Measurements from ENCODE around the gene KCNG4.

The KCNG4 gene

DNA sequence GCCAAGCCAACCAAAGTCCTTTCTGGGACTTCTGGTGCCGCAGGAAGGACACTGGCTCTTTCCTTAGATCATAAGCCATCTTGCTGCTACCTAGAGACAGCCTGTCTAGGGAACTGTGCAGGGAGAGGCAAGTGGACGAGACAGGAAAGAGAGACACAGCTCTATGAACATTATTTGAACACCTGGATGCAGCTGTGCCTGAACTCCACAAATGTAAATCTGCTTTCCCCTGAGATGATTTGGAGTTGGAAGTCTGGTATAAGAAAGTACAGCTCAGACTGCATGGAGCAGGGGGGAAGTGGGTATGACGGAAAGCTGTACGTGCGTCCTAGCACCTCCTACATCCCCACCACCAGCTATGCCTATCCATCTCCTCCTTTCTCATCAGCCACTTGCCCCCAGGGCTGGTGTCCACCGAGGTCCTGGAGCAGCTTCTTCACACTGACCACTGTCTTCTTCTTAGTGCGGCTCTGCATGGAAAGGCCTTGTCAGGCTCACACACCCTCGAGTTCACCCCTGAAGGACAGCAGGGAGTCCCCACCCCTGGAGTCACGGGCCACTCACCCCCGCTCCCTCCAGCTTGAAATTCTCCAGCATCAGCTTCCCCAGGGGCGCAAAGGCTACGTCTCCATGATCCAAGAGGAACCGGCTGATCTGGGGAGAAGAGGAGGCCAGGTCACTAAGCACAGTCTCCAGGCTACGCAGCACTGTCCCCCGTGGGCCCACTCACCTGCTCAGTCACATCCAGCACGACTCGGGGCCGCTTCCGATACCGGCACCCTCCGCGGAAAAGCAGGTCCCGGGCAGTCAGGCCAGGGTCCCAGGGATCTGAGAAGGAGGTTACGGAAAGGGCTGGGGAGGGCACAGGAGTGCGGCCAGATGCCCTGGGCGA lies 56.9 kb downstream of the KCNG4 start:
- DNase-seq = no peak

DNA sequence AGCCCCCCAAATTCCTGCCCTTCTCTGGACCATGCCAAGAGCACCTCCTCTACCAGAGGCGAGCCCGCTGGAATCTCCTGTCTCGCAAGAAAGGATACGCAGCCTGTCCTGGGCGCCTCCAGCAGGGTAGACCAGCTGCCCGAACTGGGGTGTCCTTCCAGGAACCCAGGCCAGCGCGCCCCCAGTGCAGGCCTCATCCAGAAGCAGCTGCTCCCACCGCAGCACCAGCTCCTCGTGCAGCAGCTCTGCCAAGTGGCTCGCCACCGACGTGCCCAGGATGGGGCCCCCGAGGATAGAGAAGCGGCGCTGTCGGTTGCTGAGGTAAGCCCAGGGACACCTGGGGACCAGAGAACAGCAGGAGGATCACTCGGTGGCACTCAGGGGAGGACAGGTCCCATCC lies 57.7 kb downstream of the KCNG4 start:
- no peak for DNase-seq

- no peak for DNase-seq
Measured at GRCh38 chr16:84181144-84181915, 58.5 kb downstream of the KCNG4 start.

DNA sequence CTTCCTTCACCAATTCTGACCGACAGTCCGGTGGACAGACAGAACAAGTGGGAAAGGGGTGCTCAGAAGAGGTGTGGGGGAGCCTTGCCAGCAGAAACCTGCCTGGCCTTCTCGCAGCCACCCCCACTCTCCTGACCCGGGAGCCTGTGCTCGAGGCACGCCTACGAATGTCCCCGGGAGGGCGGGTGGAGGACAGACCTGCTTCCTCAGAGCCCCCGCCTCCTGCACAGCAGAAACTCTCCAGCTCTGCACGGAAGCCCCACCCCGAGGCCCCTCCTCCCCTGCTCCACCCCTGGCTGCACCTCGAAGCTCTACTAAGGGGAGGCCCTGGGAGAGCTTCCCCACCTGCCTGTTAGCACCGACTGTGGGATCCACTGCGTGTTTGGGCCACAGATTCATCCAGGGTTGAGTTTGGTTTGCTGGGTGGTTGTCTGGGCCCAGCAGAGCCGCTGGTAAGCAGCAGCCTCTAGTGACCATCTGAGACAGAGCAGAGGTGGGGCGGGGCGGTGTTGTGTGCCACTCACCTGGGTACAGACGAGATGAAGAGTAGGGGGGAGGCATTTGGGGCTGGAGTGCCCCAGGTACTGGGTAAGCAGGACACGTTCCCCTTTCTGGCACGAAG lies 59.2 kb downstream of the KCNG4 start:
- DNase-seq = no peak

DNA sequence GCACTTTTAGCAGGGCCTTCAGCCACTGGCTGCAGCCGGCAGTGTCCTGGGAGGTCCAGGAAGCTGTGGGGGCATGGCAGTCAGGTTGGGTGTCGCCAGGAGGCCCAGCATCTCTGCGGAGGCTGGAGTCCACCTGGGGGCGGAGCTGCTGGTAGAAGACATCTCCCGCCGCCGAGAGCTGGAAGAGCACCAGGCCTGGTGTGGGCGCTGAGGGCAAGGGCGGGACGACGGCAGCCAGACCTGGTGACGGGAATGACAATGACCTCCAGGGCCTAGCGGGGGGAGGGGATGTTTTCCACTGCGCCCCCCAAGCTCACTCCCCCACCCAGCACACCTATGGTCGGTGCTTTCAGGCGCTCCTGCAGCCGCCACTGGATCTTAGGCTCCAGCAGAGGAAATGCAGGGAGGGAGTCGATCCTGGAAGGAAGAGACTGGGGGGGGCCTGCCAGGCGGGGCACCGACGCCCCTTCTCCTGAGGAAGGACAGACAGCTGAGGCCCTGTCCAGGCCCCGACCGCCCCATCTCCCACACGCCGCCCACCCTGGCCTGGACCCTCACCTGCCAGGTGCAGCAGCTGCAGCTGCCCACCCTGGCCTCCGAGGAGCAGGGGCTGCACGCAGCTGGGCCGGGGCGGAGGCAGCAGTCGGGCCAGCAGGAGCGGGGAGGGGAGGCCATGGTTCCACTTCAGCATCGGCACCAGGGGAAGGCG lies 60.0 kb downstream of the KCNG4 start:
- no peak for DNase-seq

GRCh38 chr16:84178892-84179611 lies 60.8 kb downstream of the KCNG4 start:
- DNase-seq = no peak

DNA sequence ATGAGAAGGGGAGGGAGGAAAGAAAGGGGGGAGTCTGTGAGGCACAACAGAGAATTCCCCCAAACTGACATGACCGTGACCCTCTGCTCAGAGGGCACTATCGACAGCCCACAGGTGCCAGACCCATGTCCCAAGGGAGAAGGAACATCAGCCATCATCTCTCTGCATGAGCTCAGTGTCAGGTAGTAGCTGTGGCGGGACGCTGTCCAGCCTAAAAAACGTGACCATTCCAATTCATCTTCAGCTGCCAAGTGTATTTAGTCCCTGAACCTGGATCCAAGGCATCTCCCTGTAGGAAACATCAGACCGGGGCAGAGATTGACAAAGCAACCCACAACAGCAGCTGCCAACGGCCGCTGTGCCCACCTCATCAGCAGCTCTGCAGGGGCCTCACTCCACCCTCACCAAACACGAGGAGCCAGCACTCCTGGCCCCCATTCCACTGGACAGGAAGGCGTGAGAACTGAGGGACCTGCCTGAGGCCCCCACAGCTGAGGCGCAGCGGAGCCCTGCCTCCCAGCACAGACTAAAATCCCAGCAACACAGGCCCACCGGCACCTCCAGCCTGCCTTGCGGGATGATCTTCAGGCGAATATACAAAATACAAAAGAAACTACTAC lies 61.6 kb downstream of the KCNG4 start:
- DNase-seq = no peak

GRCh38 chr16:84177741-84178073 lies 62.1 kb downstream of the KCNG4 start:
- DNase-seq = no peak

- DNase-seq = no peak
Measured at GRCh38 chr16:84176192-84177053, 63.4 kb downstream of the KCNG4 start.

DNA sequence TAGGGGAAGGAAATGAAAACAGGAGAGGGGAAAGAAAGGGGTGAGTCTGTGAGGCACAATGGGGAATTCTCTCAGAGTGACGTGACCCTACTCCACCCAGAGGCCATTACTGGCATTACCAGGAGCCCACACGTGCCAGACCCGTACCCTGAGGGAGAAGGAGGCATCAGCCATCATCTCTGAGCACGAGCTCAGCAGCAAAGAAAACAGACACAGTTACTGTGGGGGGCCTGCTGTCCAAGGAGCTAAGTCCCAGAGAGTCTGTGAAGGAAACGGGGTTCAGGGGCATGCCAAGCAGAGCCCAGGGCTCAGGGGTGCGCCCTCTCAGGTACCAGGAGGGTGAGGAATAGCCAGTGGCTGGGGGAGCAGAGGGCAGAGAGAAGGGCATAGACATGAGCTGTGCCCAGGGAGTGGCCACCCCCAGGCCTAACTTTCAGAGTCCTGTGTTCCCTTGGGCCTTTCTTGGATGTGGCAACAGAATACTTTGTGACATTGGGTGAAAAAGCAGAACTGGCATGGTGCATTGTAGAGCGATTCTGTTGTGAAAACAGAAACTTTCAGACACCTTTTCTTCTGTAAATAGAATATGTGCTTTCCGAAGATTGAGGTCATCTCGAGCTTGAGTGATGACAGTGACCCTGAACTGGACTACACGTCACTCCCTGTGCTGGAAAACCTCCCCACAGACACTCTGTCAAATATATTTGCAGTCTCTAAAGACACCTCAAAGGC lies 64.3 kb downstream of the KCNG4 start:
- DNase-seq = peak; percentile 34

DNA sequence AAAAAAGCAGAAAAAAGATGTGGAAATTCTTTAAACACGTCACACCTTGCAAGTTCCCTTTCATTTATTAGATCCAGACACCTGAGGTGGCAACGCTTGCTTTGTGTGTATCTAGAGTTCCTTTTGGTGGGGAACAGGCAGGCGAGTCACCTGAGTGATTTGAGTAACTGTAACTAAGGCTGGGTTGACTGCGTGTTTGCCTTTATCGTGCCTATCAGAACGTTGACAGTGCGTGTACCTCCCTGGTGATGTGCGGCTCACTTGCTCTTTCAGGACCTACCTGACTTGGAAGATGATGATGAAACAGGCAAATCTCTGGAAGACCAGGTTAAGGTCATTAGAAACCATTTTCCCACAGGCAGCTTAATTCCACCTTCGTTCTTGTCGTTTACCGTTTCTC lies 65.4 kb downstream of the KCNG4 start:
- DNase-seq = no peak

GRCh38 chr16:84169765-84170310 lies 70.0 kb downstream of the KCNG4 start:
- DNase-seq = no peak
